GM12878 (cell line): ENCODE data around the gene PSMC4. TPM values are rescaled to one million over a fixed set of nuclear protein-coding genes. Genes with fewer than 3 reads are reported as not detected.

Source experiments
- ATAC-seq: fragments of 200-7000 bp; cut with Tn5 transposase; 3 replicates; pipeline ENCODE4 v1.9.1; 2020; ENCODE audit warnings: mild to moderate bottlenecking, moderate library complexity
- BruUV-seq: library from RNA; stranded (reverse); fragments of 400-500 nt; replicated peaks from 2 replicates; lab custom pipeline; 2021; lab: Mats Ljungman, UMichigan
- CTCF ChIA-PET: fragments of 300-600 bp; sonication (Branson Sonifier 250); formaldehyde crosslinking; extraction: SDS; loops from one replicate; lab custom pipeline; 2021; ENCODE audit warnings: inconsistent platforms; lab: Yijun Ruan, JAX
- POLR2A ChIA-PET: fragments of 350-600 bp; formaldehyde crosslinking; extraction: SDS; loops from one replicate; lab custom pipeline; 2021; ENCODE audit warnings: inconsistent platforms; lab: Charles Lee
- RAD21 ChIA-PET: fragments of 300-600 bp; sonication (Branson Sonifier 250); formaldehyde crosslinking; loops from one replicate; lab custom pipeline; 2023; ENCODE audit warnings: antibody characterized with exemption; ENCODE audit not compliant: unreplicated experiment; lab: Charles Lee
- SMC1A ChIA-PET: fragments of 300-600 bp; sonication (Branson Sonifier 250); formaldehyde crosslinking; loops from one replicate; lab custom pipeline; 2023; ENCODE audit not compliant: unreplicated experiment, uncharacterized antibody; lab: Charles Lee
- DNase-seq: peaks from one replicate; pipeline ENCODE4 v3.0.0-alpha.2; 2011; ENCODE audit warnings: low read depth, low spot score
- FAIRE-seq: peaks from 3 replicates; lab custom pipeline; 2011; peaks lifted over from hg19 to GRCh38; lab: Jason Lieb, UNC
- H2AFZ ChIP-seq: 2 replicates; pipeline ENCODE4 v1.6.0; 2011; ENCODE audit warnings: low read depth, low read length, control low read depth; ENCODE audit not compliant: control insufficient read depth
- H3K27ac ChIP-seq: 2 replicates; pipeline ENCODE4 v1.5.1; 2011; ENCODE audit warnings: control low read depth; ENCODE audit not compliant: control insufficient read depth, insufficient read depth
- H3K27me3 ChIP-seq, 2 experiments: replicated peaks in 1 of 2; 2 replicates each; pipeline versions ENCODE4 v1.6.0 to v1.6.1; 2011; ENCODE audit warnings: low read length in 1 of 2; ENCODE audit not compliant: control insufficient read depth in 2 of 2, insufficient read depth in 2 of 2
- H3K36me3 ChIP-seq, 2 experiments: 2 replicates each; pipeline ENCODE4 v1.5.1; 2011; ENCODE audit warnings: low read length in 1 of 2; ENCODE audit not compliant: control insufficient read depth in 2 of 2, insufficient read depth in 2 of 2
- H3K4me1 ChIP-seq: 2 replicates; pipeline ENCODE4 v1.6.1; 2011; ENCODE audit warnings: mild to moderate bottlenecking, low read length, moderate library complexity, mixed read lengths; ENCODE audit not compliant: control insufficient read depth, insufficient read depth
- H3K4me2 ChIP-seq: 2 replicates; pipeline ENCODE4 v1.6.0; 2011; ENCODE audit warnings: control low read depth; ENCODE audit not compliant: control insufficient read depth, insufficient read depth
- H3K4me3 ChIP-seq: fragments of 200-600 bp; sonication (generic); 2 replicates; pipeline ENCODE4 v1.5.1; 2016
- H3K79me2 ChIP-seq: 2 replicates; pipeline ENCODE4 v1.6.0; 2011; ENCODE audit warnings: low read length; ENCODE audit not compliant: control insufficient read depth, insufficient read depth
- H3K9ac ChIP-seq: 2 replicates; pipeline ENCODE4 v1.8.0; 2011; ENCODE audit warnings: low read length, control low read depth, mixed read lengths; ENCODE audit not compliant: control insufficient read depth, insufficient read depth
- H3K9me3 ChIP-seq: replicated peaks from 3 replicates; pipeline ENCODE4 v1.5.1; 2011; ENCODE audit warnings: mild to moderate bottlenecking, low read length; ENCODE audit not compliant: control insufficient read depth, insufficient read depth
- H4K20me1 ChIP-seq: 2 replicates; pipeline ENCODE4 v1.6.0; 2011; ENCODE audit not compliant: control insufficient read depth, insufficient read depth
- ASH2L ChIP-seq: fragments of 300-600, 200-600 bp; sonication (generic); IDR thresholded peaks from 2 replicates; pipeline ENCODE4 v1.6.1; 2017; ENCODE audit warnings: low read depth, mild to moderate bottlenecking, borderline replicate concordance
- CBFB ChIP-seq: IDR thresholded peaks from 2 replicates; pipeline ENCODE4 v1.6.1; 2016; ENCODE audit warnings: antibody characterized with exemption, low read depth
- ESRRA ChIP-seq: IDR thresholded peaks from 2 replicates; pipeline ENCODE4 v1.6.1; 2012; ENCODE audit warnings: mild to moderate bottlenecking, low read length, improper control_type of control experiment
- HDGF ChIP-seq: fragments of 450-650 bp; IDR thresholded peaks from 2 replicates; pipeline ENCODE4 v1.6.1; 2016; ENCODE audit warnings: antibody characterized with exemption
- MTA3 ChIP-seq: IDR thresholded peaks from 2 replicates; pipeline ENCODE4 v1.6.1; 2012; ENCODE audit warnings: low read length, inconsistent platforms, borderline replicate concordance
- NR2F1 ChIP-seq: fragments of 450-650 bp; conservative IDR thresholded peaks from 2 replicates; pipeline ENCODE4 v1.6.1; 2017; ENCODE audit warnings: mild to moderate bottlenecking
- POLR2AphosphoS5 ChIP-seq: IDR thresholded peaks from 2 replicates; pipeline ENCODE4 v1.6.1; 2011; ENCODE audit warnings: mild to moderate bottlenecking, low read length, inconsistent platforms
- SMAD5 ChIP-seq: IDR thresholded peaks from 2 replicates; pipeline ENCODE4 v1.6.1; 2016; ENCODE audit warnings: antibody characterized with exemption, low read depth
- SREBF2 ChIP-seq: IDR thresholded peaks from 2 replicates; pipeline ENCODE4 v1.6.1; 2012; ENCODE audit warnings: mild to moderate bottlenecking, low read length
- TAF1 ChIP-seq: IDR thresholded peaks from 2 replicates; pipeline ENCODE4 v1.6.1; 2011; ENCODE audit warnings: mild to moderate bottlenecking, low read depth, low read length, borderline replicate concordance
- TCF7 ChIP-seq: IDR thresholded peaks from 2 replicates; pipeline ENCODE4 v1.6.1; 2014; ENCODE audit warnings: antibody characterized with exemption, borderline replicate concordance
- WGBS: methylation state at CpG from one replicate; pipeline ENCODE4 v1.1.6; 2016; ENCODE audit warnings: low lambda C conversion rate; ENCODE audit not compliant: insufficient replicate concordance, insufficient coverage; ENCODE audit errors: missing lambda C conversion rate; 5-methylcytosine and 5-hydroxymethylcytosine counted together
- in situ Hi-C: fragments of 300-500 bp; cut with MboI; formaldehyde crosslinking; loops from 9 replicates; pipeline ENCODE4 v1.14.3; 2018; ENCODE audit warnings: mixed read lengths
- intact Hi-C: fragments of 100-400 bp; cut with micrococcal nuclease; formaldehyde crosslinking; loops from one replicate; pipeline ENCODE4 v1.14.2; 2022; ENCODE audit not compliant: unreplicated experiment
- polyA plus RNA-seq, 11 experiments: library from polyadenylated mRNA; depleted of rRNA in 4 of 11; unstranded in 6 of 11; stranded (reverse) in 5 of 11; fragments of >200 nt; fragmentation: Nextera tagmentation in 4 of 11; fragmentation: Illumina TruSeq in 1 of 11; extraction: Ambion mirVana in 4 of 11; extraction: Trizol in 1 of 11; gene quantifications; 1 replicate in 1 of 11; 2 replicates in 10 of 11; pipeline versions ENCODE4 v1.2.1 to v1.2.3, GENCODE V29; 2011 to 2016; ENCODE audit warnings: inconsistent platforms in 2 of 11, missing spikeins in 2 of 11, low read depth in 1 of 11
- total RNA-seq, 4 experiments: library from RNA; depleted of rRNA in 3 of 4; stranded (reverse); fragments of >200 nt in 3 of 4; fragmentation: Illumina TruSeq in 1 of 4; extraction: Trizol in 1 of 4; gene quantifications; 2 replicates each; pipeline versions ENCODE4 v1.2.1 to v1.2.3, GENCODE V29; 2013 to 2021
- TF ChIP-seq, protein P1 (sequence below): IDR thresholded peaks from 2 replicates; pipeline ENCODE4 v1.6.1; 2012; ENCODE audit warnings: improper control_type of control experiment, low read depth, low read length; ENCODE audit not compliant: insufficient replicate concordance
- TF ChIP-seq, protein P2 (sequence below): fragments of 450-650 bp; IDR thresholded peaks from 2 replicates; pipeline ENCODE4 v1.6.1; 2014; ENCODE audit warnings: mild to moderate bottlenecking

PSMC4 gene
- total and polyA plus RNA-seq, 10 of the 15 experiments (the other 5 are each of a cell fraction or from before 2014, with no cell fraction given), result 55.2 to 328 (median 127) TPM

DNA sequence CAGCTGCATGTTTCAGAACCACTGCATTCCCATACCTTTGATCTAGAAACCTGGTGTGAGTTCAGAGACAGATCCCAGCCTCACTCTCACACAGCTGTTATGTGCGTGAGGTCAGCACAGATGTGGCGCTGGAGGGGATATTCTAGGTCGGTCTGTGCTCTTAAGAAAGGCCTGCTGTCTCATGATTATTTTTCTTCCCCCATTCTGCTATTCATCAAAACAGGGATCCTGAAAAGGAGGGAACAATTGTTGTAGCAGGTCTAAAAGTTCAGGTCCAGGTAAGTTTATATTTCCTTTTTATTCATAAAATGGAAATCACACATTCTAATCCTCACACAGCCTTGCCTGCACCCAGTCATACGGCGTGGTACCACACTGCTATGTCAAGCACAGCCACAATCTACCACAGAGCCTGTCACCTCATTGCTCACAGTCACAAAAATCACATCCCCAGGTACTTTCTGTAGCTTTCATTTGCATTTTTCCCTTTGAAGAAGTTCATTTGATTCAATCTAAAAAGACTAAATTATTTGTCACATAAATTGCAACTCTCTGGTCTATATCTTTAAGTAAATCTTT, 26.8 kb downstream of the PSMC4 start (continued):
- TF ChIP-seq, protein P1, sequence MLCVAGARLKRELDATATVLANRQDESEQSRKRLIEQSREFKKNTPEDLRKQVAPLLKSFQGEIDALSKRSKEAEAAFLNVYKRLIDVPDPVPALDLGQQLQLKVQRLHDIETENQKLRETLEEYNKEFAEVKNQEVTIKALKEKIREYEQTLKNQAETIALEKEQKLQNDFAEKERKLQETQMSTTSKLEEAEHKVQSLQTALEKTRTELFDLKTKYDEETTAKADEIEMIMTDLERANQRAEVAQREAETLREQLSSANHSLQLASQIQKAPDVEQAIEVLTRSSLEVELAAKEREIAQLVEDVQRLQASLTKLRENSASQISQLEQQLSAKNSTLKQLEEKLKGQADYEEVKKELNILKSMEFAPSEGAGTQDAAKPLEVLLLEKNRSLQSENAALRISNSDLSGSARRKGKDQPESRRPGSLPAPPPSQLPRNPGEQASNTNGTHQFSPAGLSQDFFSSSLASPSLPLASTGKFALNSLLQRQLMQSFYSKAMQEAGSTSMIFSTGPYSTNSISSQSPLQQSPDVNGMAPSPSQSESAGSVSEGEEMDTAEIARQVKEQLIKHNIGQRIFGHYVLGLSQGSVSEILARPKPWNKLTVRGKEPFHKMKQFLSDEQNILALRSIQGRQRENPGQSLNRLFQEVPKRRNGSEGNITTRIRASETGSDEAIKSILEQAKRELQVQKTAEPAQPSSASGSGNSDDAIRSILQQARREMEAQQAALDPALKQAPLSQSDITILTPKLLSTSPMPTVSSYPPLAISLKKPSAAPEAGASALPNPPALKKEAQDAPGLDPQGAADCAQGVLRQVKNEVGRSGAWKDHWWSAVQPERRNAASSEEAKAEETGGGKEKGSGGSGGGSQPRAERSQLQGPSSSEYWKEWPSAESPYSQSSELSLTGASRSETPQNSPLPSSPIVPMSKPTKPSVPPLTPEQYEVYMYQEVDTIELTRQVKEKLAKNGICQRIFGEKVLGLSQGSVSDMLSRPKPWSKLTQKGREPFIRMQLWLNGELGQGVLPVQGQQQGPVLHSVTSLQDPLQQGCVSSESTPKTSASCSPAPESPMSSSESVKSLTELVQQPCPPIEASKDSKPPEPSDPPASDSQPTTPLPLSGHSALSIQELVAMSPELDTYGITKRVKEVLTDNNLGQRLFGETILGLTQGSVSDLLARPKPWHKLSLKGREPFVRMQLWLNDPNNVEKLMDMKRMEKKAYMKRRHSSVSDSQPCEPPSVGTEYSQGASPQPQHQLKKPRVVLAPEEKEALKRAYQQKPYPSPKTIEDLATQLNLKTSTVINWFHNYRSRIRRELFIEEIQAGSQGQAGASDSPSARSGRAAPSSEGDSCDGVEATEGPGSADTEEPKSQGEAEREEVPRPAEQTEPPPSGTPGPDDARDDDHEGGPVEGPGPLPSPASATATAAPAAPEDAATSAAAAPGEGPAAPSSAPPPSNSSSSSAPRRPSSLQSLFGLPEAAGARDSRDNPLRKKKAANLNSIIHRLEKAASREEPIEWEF, result no peak
- peak; percentile 34; the same call in 1 of the 2 replicates for TF ChIP-seq TCF7
- no peak for TF ChIP-seq CBFB
- no peak for TF ChIP-seq SMAD5
- TF ChIP-seq, all 136 proteins: peak for 4

DNA sequence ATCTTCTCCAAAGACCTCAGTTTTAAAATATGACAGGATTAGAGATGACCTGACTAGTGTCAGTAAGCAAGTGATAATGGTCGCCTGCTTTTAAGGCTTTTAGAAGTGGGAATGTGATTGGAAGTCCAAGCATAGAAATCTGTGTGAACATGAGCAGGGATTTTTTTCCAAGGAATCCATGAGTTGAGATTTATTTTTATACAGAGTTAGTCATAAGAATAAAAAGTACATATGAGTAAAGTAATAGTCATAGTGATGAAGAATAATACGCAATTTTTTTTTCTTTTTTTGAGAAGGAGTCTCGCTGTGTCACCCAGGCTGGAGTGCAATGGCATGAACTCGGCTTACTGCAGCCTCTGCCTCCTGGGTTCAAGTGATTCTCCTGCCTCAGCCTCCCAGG, 27.5 kb downstream of the PSMC4 start:
- BruUV-seq, result no TSS peak
- ATAC-seq (no peak), DNase-seq (no peak), FAIRE-seq (no peak)
- H3K4me1 ChIP-seq, result peaks cover 4% of the 10 kb centered on the region; the same call in 1 of the 2 replicates
- no peaks in the 10 kb centered on the region for H4K20me1 ChIP-seq
- H3K36me3 ChIP-seq, result no peaks in the 10 kb centered on the region
- ChIA-PET RAD21 (interaction anchor here (2.2 kb wide), 1 partner anchor 56 kb away, joined by 6 read pairs; no protein-coding TSS in a partner anchor), CTCF (no interaction called here), POLR2A (interaction anchor here (1.0 to 3.8 kb wide), 2 partner anchors 28 to 73 kb away, joined by 3 to 23 read pairs; partner anchors contain the start of gene PSMC4), SMC1A (interaction anchor here (1.6 to 3.4 kb wide), 2 partner anchors 28 to 325 kb away, joined by 3 to 25 read pairs; partner anchors contain the start of gene PSMC4)
- intact Hi-C loops (no loop called here), in situ Hi-C loops (no loop called here)
- no peaks in the 10 kb centered on the region for H3K27me3 ChIP-seq
- H3K4me2 ChIP-seq, result no peak overlapping the region
- no peak overlapping the region for H3K9ac ChIP-seq
- TF ChIP-seq HDGF (no peak), NR2F1 (no peak), ESRRA (no peak), SREBF2 (no peak), MTA3 (no peak), ASH2L (no peak), TAF1 (no peak), POLR2AphosphoS5 (no peak)
- TF ChIP-seq, protein P2, sequence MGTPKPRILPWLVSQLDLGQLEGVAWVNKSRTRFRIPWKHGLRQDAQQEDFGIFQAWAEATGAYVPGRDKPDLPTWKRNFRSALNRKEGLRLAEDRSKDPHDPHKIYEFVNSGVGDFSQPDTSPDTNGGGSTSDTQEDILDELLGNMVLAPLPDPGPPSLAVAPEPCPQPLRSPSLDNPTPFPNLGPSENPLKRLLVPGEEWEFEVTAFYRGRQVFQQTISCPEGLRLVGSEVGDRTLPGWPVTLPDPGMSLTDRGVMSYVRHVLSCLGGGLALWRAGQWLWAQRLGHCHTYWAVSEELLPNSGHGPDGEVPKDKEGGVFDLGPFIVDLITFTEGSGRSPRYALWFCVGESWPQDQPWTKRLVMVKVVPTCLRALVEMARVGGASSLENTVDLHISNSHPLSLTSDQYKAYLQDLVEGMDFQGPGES, result no peak
- H2AFZ ChIP-seq, result no peak overlapping the region
- no peak overlapping the region for H3K27ac ChIP-seq
- peaks cover 8% of the 10 kb centered on the region; the same call in 2 of the 3 replicates for H3K9me3 ChIP-seq
- H3K79me2 ChIP-seq, result peaks cover 16% of the 10 kb centered on the region
- no peak overlapping the region for H3K4me3 ChIP-seq
- whole genome bisulfite sequencing, result 95% methylated on average over 4 of the region's 4 CpGs
